Activated B cell treated with CpG ODN at 0.5 μM for 24 hours (primary cell): Measurements from ENCODE around the gene CFAP65. TPM values are rescaled to one million over a fixed set of nuclear protein-coding genes. Genes with fewer than 3 reads are reported as not detected.

Experiments
- ATAC-seq: fragments of 200-7000 bp; cut with Tn5 transposase; one replicate; pipeline ENCODE4 v1.10.0; 2021; ENCODE audit warnings: low read depth, mild to moderate bottlenecking, moderate library complexity
- CTCF ChIA-PET: fragments of 350-600 bp; sonication (Branson Sonifier 250); formaldehyde crosslinking; loops from one replicate; lab custom pipeline; 2021; ENCODE audit warnings: antibody characterized with exemption; lab: Charles Lee
- POLR2A ChIA-PET: fragments of 350-600 bp; sonication (Branson Sonifier 250); formaldehyde crosslinking; loops from one replicate; lab custom pipeline; 2021; ENCODE audit warnings: antibody characterized with exemption; lab: Charles Lee
- DNase-seq: peaks from one replicate; pipeline ENCODE4 v3.0.0; 2022
- H3K27ac Mint-ChIP-seq: one replicate; pipeline ENCODE4 v1.8.0; 2020; ENCODE audit warnings: mixed read lengths
- H3K27me3 Mint-ChIP-seq: one replicate; pipeline ENCODE4 v1.8.0; 2021; ENCODE audit warnings: mixed read lengths
- H3K36me3 Mint-ChIP-seq: one replicate; pipeline ENCODE4 v1.8.0; 2021; ENCODE audit warnings: low read depth, mixed read lengths
- H3K4me1 Mint-ChIP-seq: one replicate; pipeline ENCODE4 v1.8.0; 2021; ENCODE audit warnings: mixed read lengths
- H3K4me3 Mint-ChIP-seq: one replicate; pipeline ENCODE4 v1.8.0; 2020; ENCODE audit warnings: mild to moderate bottlenecking, mixed read lengths
- H3K9me3 Mint-ChIP-seq: one replicate; pipeline ENCODE4 v1.8.0; 2020; ENCODE audit warnings: mixed read lengths
- intact Hi-C: fragments of 100-400 bp; cut with micrococcal nuclease; formaldehyde crosslinking; loops from one replicate; pipeline ENCODE4 v1.15.1; 2024
- total RNA-seq: library from RNA; stranded (reverse); gene quantifications from 2 replicates; pipeline ENCODE4 v1.2.3, GENCODE V29; 2022
- TF ChIP-seq, protein P1 (sequence below): fragments of 200-600 bp; IDR thresholded peaks from one replicate; pipeline ENCODE4 v1.8.0; 2022; ENCODE audit warnings: antibody characterized with exemption, mild to moderate bottlenecking

CFAP65 gene
- total RNA-seq, 1 donor from 2014 or later, result not detected

DNA sequence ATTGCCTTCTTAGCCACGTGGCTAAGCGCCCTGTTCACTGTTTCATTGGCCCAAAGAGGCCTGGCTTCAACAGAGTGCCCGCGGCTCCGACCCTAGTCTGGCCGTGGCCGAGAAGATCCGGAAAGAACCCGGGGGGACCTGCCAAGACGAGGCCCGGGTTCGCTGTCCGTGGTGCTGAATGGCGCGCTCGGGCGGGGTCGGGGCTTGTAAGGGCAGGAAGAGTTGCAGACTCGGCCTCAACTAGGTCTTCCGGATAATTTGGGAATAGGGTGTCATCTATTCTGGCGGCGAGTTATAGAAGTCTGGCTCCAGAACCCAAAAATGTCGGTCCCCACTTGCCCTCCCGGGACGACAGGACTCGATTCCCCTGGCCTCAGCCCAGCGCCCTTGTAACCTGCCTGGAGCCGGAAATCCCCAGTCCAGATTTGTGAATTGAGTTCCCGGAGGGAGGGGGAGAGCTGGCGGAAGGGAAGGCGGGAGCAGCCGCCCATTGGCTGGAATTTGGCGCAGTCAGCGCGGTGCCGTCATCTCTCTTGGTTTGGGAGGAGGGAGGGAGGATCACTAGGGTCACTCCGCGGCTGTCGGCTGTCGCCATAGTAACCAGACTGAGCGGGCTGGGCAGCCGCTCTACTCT, 78.3 kb downstream of the CFAP65 start:
- POLR2A ChIA-PET, result no interaction called here
- CTCF ChIA-PET, result no interaction called here
- peaks cover 15% of the 10 kb centered on the region for H3K4me1 Mint-ChIP-seq
- H3K4me3 Mint-ChIP-seq, result no peak overlapping the region
- DNase-seq (peak; percentile 35), ATAC-seq (no peak)
- peaks cover 61% of the 10 kb centered on the region for H3K27me3 Mint-ChIP-seq
- H3K36me3 Mint-ChIP-seq, result no peaks in the 10 kb centered on the region
- intact Hi-C loops, result loop anchor here (5.0 kb wide), 1 partner anchor 344 kb away; the partner anchor contains the start of gene PTPRN
- H3K27ac Mint-ChIP-seq, result no peak overlapping the region
- TF ChIP-seq, protein P1, sequence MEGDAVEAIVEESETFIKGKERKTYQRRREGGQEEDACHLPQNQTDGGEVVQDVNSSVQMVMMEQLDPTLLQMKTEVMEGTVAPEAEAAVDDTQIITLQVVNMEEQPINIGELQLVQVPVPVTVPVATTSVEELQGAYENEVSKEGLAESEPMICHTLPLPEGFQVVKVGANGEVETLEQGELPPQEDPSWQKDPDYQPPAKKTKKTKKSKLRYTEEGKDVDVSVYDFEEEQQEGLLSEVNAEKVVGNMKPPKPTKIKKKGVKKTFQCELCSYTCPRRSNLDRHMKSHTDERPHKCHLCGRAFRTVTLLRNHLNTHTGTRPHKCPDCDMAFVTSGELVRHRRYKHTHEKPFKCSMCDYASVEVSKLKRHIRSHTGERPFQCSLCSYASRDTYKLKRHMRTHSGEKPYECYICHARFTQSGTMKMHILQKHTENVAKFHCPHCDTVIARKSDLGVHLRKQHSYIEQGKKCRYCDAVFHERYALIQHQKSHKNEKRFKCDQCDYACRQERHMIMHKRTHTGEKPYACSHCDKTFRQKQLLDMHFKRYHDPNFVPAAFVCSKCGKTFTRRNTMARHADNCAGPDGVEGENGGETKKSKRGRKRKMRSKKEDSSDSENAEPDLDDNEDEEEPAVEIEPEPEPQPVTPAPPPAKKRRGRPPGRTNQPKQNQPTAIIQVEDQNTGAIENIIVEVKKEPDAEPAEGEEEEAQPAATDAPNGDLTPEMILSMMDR, result no peak
- no peaks in the 10 kb centered on the region for H3K9me3 Mint-ChIP-seq

DNA sequence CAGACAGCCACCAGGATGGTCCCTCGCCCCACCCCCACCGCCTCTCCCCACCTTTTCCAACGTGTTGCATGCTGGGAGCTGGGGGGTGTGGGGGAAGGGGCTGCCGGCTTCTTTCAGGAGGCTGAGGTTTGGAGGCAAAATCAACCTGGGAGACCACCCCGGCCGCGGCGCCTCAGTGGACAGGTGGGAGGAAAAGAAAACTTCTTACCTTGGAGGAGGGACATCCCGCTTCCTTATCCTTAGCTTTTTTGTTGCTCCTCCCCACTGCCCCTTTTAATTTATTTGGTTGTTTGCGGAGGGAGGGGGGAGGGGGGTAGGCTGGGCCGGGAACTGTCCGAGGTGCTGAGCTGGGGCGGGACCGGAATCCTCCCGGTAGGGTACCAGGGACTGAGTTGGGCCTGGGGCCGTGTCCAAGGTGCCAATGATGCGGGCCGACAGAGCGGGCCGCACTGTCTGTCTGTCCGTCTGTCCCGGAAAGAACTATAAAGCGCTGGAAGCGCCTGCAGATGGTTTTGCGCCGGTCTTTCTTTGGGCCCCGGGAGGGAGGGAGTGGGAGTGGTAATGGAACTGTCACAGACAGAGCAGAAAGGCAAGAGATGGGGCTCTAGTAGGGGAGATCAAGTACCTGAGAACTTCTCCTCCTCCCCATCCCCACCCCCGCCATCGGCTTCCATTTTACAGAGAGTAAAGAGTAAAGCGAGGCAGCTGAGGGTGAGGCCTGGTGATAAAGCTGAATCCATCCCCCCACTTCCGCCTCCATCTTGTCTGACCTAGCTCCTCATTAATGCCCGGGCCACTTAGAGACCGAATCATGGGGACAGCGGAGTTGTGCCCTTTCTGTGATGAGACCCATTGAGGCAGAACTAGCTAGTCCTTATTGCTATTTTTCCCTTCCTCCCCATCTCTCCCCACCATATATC, 79.4 kb downstream of the CFAP65 start:
- peaks cover 66% of the 10 kb centered on the region for H3K27me3 Mint-ChIP-seq
- peaks cover 15% of the 10 kb centered on the region for H3K4me1 Mint-ChIP-seq
- DNase-seq (no peak), ATAC-seq (no peak)
- H3K4me3 Mint-ChIP-seq, result no peak overlapping the region
- H3K9me3 Mint-ChIP-seq, result no peaks in the 10 kb centered on the region
- no peak overlapping the region for H3K27ac Mint-ChIP-seq
- POLR2A ChIA-PET, result interaction anchor here (0.8 kb wide), 1 partner anchor 8 kb away, joined by 3 read pairs; no protein-coding TSS in a partner anchor
- H3K36me3 Mint-ChIP-seq, result no peaks in the 10 kb centered on the region
- CTCF ChIA-PET, result no interaction called here
- intact Hi-C loops, result loop anchor here (5.0 kb wide), 1 partner anchor 345 kb away; the partner anchor contains the start of gene PTPRN
- TF ChIP-seq, protein P1, result no peak

DNA sequence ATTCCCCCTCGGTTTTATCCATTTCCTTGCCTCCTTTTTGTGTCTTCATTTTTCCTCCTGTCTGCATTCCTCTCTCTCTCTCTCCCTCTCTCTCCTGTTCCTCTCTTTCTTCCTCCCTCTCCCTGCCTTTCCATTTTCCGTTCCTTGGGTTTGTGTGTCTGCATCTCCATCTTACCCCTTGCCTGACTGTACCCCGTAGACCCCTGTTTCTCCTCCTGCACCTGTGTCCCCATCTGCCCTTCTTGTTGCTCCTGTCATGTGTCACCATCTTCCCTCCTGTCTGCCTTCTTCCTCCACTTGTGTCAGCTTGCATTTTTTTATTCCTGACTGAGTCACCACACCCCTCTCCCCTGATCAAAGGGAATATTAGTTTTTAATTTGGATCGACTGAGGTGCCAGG, 80.1 kb downstream of the CFAP65 start:
- no peak for ATAC-seq
- Mint-ChIP-seq H3K27ac (no peak overlapping the region), H3K4me3 (peak overlapping the region; percentile 36), H3K9me3 (no peaks in the 10 kb centered on the region), H3K27me3 (peaks cover 61% of the 10 kb centered on the region), H3K36me3 (no peaks in the 10 kb centered on the region), H3K4me1 (peaks cover 15% of the 10 kb centered on the region)
- no peak for DNase-seq
- CTCF ChIA-PET, result no interaction called here
- TF ChIP-seq, protein P1, result no peak
- intact Hi-C loops, result loop anchor here (5.0 kb wide), 1 partner anchor 346 kb away; the partner anchor contains the start of gene PTPRN
- POLR2A ChIA-PET, result no interaction called here

DNA sequence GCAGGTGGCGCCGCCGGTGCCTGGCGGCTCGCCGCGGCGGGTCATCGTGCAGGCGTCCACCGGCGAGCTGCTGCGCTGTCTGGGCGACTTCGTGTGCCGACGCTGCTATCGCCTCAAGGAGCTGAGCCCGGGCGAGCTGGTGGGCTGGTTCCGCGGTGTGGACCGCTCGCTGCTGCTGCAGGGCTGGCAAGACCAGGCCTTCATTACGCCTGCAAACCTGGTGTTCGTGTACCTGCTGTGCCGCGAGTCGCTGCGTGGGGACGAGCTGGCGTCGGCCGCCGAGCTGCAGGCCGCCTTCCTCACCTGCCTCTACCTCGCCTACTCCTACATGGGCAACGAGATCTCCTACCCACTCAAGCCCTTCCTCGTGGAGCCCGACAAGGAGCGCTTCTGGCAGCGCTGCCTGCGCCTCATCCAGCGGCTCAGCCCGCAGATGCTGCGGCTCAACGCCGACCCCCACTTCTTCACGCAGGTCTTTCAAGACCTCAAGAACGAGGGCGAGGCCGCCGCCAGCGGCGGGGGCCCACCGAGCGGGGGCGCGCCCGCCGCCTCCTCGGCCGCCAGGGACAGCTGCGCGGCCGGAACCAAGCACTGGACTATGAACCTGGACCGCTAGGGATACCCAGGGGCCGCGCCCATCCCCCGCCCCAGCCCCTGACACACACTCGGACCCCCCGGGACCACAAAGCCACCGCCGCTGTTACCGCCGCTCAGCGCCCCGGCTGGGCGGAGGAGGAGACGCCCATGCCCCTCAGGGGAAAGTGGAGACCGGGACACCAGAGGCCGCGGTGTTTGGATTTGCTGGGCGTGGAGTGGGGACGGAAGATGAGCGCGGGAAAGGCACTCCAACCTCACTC, 80.8 kb downstream of the CFAP65 start:
- TF ChIP-seq, protein P1, result no peak
- Mint-ChIP-seq H3K4me3 (peak overlapping the region; percentile 53), H3K27me3 (peaks cover 56% of the 10 kb centered on the region), H3K4me1 (peaks cover 15% of the 10 kb centered on the region), H3K27ac (no peak overlapping the region), H3K9me3 (no peaks in the 10 kb centered on the region), H3K36me3 (no peaks in the 10 kb centered on the region)
- no peak for ATAC-seq
- POLR2A ChIA-PET, result no interaction called here
- no peak for DNase-seq
- CTCF ChIA-PET, result no interaction called here
- intact Hi-C loops, result loop anchor here (5.0 kb wide), 1 partner anchor 347 kb away; the partner anchor contains the start of gene PTPRN
